Liver (tissue), 9 donors: ENCODE measurements around the gene PABPN1L. TPM values are rescaled to one million over a fixed set of nuclear protein-coding genes. Genes with fewer than 3 reads are reported as not detected.

Source experiments
- DNase-seq: peaks from one replicate; pipeline ENCODE4 v3.0.0-alpha.2; 2017; ENCODE audit warnings: low spot score
- H3K27ac ChIP-seq, 2 donors: one replicate each; pipeline ENCODE4 v1.7.0; 2013; ENCODE audit warnings: inconsistent platforms in 2 of 2, low read length in 2 of 2, control low read depth in 1 of 2, low read depth in 1 of 2, mild to moderate bottlenecking in 1 of 2
- H3K27me3 ChIP-seq, 4 donors: one replicate each; pipeline versions ENCODE4 v1.6.1 to v1.7.0; 2013; ENCODE audit warnings: low read length in 3 of 4, inconsistent platforms in 1 of 4, mild to moderate bottlenecking in 1 of 4, moderate library complexity in 1 of 4; ENCODE audit not compliant: control insufficient read depth in 4 of 4, insufficient read depth in 4 of 4
- H3K36me3 ChIP-seq, 4 donors: one replicate each; pipeline versions ENCODE4 v1.6.1 to v1.7.0; 2013; ENCODE audit warnings: low read length in 3 of 4, mild to moderate bottlenecking in 3 of 4, low read depth in 1 of 4, moderate library complexity in 1 of 4; ENCODE audit not compliant: control insufficient read depth in 4 of 4, insufficient read depth in 3 of 4
- H3K4me1 ChIP-seq, 4 donors: one replicate each; pipeline versions ENCODE4 v1.6.1 to v1.7.0; 2013; ENCODE audit warnings: low read length in 3 of 4, mild to moderate bottlenecking in 3 of 4, moderate library complexity in 1 of 4; ENCODE audit not compliant: control insufficient read depth in 4 of 4, insufficient read depth in 4 of 4
- H3K4me3 ChIP-seq, 3 donors: one replicate each; pipeline versions ENCODE4 v1.6.1 to v1.7.0; 2013; ENCODE audit warnings: low read length in 3 of 3, control low read depth in 1 of 3, low read depth in 1 of 3, mild to moderate bottlenecking in 1 of 3
- H3K9ac ChIP-seq, 2 donors: one replicate each; pipeline ENCODE4 v1.7.0; 2013; ENCODE audit warnings: low read length in 2 of 2, mild to moderate bottlenecking in 2 of 2, moderate library complexity in 2 of 2, control low read depth in 1 of 2, low read depth in 1 of 2
- H3K9me3 ChIP-seq, 4 donors: one replicate each; pipeline versions ENCODE4 v1.6.1 to v1.7.0; 2013; ENCODE audit warnings: low read length in 3 of 4; ENCODE audit not compliant: control insufficient read depth in 4 of 4
- EGR1 ChIP-seq, 2 donors: IDR thresholded peaks; 2 replicates each; pipeline ENCODE4 v1.6.1; 2016 to 2018; ENCODE audit warnings: antibody characterized with exemption in 2 of 2, low read depth in 2 of 2
- FOXA1 ChIP-seq: IDR thresholded peaks from 2 replicates; pipeline ENCODE4 v1.6.1; 2016; ENCODE audit warnings: antibody characterized with exemption
- FOXA2 ChIP-seq: IDR thresholded peaks from 2 replicates; pipeline ENCODE4 v1.6.1; 2016; ENCODE audit warnings: antibody characterized with exemption
- GABPA ChIP-seq, 2 donors: IDR thresholded peaks in 1 of 2; conservative IDR thresholded peaks in 1 of 2; 2 replicates each; pipeline ENCODE4 v1.6.1; 2016; ENCODE audit warnings: antibody characterized with exemption in 2 of 2, mild to moderate bottlenecking in 1 of 2, moderate library complexity in 1 of 2
- HNF4A ChIP-seq, 2 donors: conservative IDR thresholded peaks; 2 replicates each; pipeline ENCODE4 v1.6.1; 2016; ENCODE audit warnings: antibody characterized with exemption in 2 of 2, mild to moderate bottlenecking in 2 of 2
- HNF4G ChIP-seq: IDR thresholded peaks from 2 replicates; pipeline ENCODE4 v1.6.1; 2016; ENCODE audit warnings: antibody characterized with exemption
- JUND ChIP-seq, 2 donors: IDR thresholded peaks; 2 replicates each; pipeline ENCODE4 v1.6.1; 2016; ENCODE audit warnings: antibody characterized with exemption in 2 of 2
- NR2F2 ChIP-seq: IDR thresholded peaks from 2 replicates; pipeline ENCODE4 v1.6.1; 2016; ENCODE audit warnings: antibody characterized with exemption
- RAD21 ChIP-seq, 2 donors: IDR thresholded peaks; 2 replicates each; pipeline ENCODE4 v1.6.1; 2016; ENCODE audit warnings: antibody characterized with exemption in 2 of 2, mild to moderate bottlenecking in 2 of 2
- RXRA ChIP-seq, 2 donors: IDR thresholded peaks; 2 replicates each; pipeline ENCODE4 v1.6.1; 2017 to 2018; ENCODE audit warnings: antibody characterized with exemption in 2 of 2, mild to moderate bottlenecking in 1 of 2
- SP1 ChIP-seq: IDR thresholded peaks from 2 replicates; pipeline ENCODE4 v1.6.1; 2018; ENCODE audit warnings: antibody characterized with exemption, mild to moderate bottlenecking
- TAF1 ChIP-seq: conservative IDR thresholded peaks from 2 replicates; pipeline ENCODE4 v1.6.1; 2016; ENCODE audit warnings: antibody characterized with exemption, mild to moderate bottlenecking
- YY1 ChIP-seq: IDR thresholded peaks from 2 replicates; pipeline ENCODE4 v1.6.1; 2016; ENCODE audit warnings: antibody characterized with exemption, mild to moderate bottlenecking
- WGBS: extraction: QIAGEN DNeasy Blood & Tissue Kit; methylation state at CpG from one replicate; pipeline ENCODE4 v1.1.7; 2013; 5-methylcytosine and 5-hydroxymethylcytosine counted together
- polyA plus RNA-seq, 2 donors: library from polyadenylated mRNA; stranded (reverse) in 1 of 2; unstranded in 1 of 2; fragments of 200-250 nt in 1 of 2; fragments of >200 nt in 1 of 2; fragmentation: Nextera tagmentation in 1 of 2; extraction: Ambion mirVana in 1 of 2; gene quantifications; one replicate each; pipeline versions ENCODE4 v1.2.1 to v1.2.3, GENCODE V29; 2013 to 2015
- total RNA-seq, 2 donors: library from RNA; depleted of rRNA; stranded (reverse); fragments of >200 nt; gene quantifications; one replicate each; pipeline ENCODE4 v1.2.3, GENCODE V29; 2014
- TF ChIP-seq, protein P1 (sequence below): fragments of 150-350 bp; IDR thresholded peaks from 2 replicates; pipeline ENCODE4 v1.5.1; 2017; ENCODE audit warnings: improper control_type of control experiment, low read depth, low read length; ENCODE audit not compliant: missing input control
- TF ChIP-seq, protein P2 (sequence below): IDR thresholded peaks from 2 replicates; pipeline ENCODE4 v1.6.1; 2016; ENCODE audit warnings: antibody characterized with exemption
- TF ChIP-seq, protein P3 (sequence below): IDR thresholded peaks from 2 replicates; pipeline ENCODE4 v1.6.1; 2016; ENCODE audit warnings: antibody characterized with exemption, mild to moderate bottlenecking
- TF ChIP-seq, protein P4 (sequence below): IDR thresholded peaks from 2 replicates; pipeline ENCODE4 v1.6.1; 2016; ENCODE audit warnings: antibody characterized with exemption
- TF ChIP-seq, protein P5 (sequence below): IDR thresholded peaks from 2 replicates; pipeline ENCODE4 v1.6.1; 2016; ENCODE audit warnings: antibody characterized with exemption
- donor health status: healthy.
- donor health status: healthy.
- donor health status: healthy.
- donor health status: healthy.
- donor health status: healthy.

The PABPN1L gene
- total and polyA plus RNA-seq, 4 donors = 0.09 TPM; not detected in 3

DNA sequence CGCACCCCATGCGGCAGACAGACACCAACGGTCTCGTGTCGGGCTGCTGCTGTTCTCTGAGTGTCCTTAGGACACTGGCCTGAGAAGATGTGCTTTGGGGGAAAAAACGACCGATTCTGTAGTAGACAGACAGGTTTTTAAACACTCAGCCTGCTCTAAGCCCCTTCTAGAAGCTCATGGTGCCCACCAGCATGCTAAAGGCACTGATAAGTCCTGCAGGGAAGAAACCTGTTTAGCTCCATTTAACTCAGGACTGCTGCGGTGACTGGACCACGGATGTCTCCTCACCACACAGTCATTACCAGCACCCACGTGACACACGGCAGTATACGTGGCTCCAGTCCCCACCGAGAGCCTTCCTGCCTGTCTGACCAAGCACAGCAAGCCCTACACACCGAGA is 35.7 kb downstream of the PABPN1L start:
- Histone ChIP-seq H3K27me3 (no peaks in the 10 kb centered on the region), H3K9me3 (no peaks in the 10 kb centered on the region), H3K9ac (no peak overlapping the region), H3K4me3 (no peak overlapping the region), H3K27ac (no peak overlapping the region), H3K4me1 (no peaks in the 10 kb centered on the region), H3K36me3 (peaks cover 0 to 16% (median 5%) of the 10 kb centered on the region in 4 donors)
- TF ChIP-seq YY1 = no peak
- no peak for TF ChIP-seq RXRA (IDR thresholded peaks at IDR 0.05)
- no peak for TF ChIP-seq SP1
- no peak for TF ChIP-seq FOXA1
- TF ChIP-seq HNF4G = no peak
- no peak for TF ChIP-seq JUND (IDR thresholded peaks at IDR 0.05)
- TF ChIP-seq, protein P1, sequence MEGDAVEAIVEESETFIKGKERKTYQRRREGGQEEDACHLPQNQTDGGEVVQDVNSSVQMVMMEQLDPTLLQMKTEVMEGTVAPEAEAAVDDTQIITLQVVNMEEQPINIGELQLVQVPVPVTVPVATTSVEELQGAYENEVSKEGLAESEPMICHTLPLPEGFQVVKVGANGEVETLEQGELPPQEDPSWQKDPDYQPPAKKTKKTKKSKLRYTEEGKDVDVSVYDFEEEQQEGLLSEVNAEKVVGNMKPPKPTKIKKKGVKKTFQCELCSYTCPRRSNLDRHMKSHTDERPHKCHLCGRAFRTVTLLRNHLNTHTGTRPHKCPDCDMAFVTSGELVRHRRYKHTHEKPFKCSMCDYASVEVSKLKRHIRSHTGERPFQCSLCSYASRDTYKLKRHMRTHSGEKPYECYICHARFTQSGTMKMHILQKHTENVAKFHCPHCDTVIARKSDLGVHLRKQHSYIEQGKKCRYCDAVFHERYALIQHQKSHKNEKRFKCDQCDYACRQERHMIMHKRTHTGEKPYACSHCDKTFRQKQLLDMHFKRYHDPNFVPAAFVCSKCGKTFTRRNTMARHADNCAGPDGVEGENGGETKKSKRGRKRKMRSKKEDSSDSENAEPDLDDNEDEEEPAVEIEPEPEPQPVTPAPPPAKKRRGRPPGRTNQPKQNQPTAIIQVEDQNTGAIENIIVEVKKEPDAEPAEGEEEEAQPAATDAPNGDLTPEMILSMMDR = no peak
- TF ChIP-seq, protein P2, sequence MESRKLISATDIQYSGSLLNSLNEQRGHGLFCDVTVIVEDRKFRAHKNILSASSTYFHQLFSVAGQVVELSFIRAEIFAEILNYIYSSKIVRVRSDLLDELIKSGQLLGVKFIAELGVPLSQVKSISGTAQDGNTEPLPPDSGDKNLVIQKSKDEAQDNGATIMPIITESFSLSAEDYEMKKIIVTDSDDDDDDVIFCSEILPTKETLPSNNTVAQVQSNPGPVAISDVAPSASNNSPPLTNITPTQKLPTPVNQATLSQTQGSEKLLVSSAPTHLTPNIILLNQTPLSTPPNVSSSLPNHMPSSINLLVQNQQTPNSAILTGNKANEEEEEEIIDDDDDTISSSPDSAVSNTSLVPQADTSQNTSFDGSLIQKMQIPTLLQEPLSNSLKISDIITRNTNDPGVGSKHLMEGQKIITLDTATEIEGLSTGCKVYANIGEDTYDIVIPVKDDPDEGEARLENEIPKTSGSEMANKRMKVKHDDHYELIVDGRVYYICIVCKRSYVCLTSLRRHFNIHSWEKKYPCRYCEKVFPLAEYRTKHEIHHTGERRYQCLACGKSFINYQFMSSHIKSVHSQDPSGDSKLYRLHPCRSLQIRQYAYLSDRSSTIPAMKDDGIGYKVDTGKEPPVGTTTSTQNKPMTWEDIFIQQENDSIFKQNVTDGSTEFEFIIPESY = no peak
- no peak for TF ChIP-seq HNF4A (conservative IDR thresholded peaks at IDR 0.05)
- TF ChIP-seq FOXA2 = no peak
- no peak for TF ChIP-seq EGR1 (IDR thresholded peaks at IDR 0.05; ENCODE audit: low read depth in 2 of 2)
- TF ChIP-seq RAD21 (IDR thresholded peaks at IDR 0.05) = no peak
- TF ChIP-seq TAF1 = no peak
- TF ChIP-seq, protein P3, sequence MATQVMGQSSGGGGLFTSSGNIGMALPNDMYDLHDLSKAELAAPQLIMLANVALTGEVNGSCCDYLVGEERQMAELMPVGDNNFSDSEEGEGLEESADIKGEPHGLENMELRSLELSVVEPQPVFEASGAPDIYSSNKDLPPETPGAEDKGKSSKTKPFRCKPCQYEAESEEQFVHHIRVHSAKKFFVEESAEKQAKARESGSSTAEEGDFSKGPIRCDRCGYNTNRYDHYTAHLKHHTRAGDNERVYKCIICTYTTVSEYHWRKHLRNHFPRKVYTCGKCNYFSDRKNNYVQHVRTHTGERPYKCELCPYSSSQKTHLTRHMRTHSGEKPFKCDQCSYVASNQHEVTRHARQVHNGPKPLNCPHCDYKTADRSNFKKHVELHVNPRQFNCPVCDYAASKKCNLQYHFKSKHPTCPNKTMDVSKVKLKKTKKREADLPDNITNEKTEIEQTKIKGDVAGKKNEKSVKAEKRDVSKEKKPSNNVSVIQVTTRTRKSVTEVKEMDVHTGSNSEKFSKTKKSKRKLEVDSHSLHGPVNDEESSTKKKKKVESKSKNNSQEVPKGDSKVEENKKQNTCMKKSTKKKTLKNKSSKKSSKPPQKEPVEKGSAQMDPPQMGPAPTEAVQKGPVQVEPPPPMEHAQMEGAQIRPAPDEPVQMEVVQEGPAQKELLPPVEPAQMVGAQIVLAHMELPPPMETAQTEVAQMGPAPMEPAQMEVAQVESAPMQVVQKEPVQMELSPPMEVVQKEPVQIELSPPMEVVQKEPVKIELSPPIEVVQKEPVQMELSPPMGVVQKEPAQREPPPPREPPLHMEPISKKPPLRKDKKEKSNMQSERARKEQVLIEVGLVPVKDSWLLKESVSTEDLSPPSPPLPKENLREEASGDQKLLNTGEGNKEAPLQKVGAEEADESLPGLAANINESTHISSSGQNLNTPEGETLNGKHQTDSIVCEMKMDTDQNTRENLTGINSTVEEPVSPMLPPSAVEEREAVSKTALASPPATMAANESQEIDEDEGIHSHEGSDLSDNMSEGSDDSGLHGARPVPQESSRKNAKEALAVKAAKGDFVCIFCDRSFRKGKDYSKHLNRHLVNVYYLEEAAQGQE = no peak
- TF ChIP-seq NR2F2 = no peak
- no peak for TF ChIP-seq GABPA (IDR thresholded peaks at IDR 0.05 in 1 of 2, conservative IDR thresholded peaks at IDR 0.05 in 1 of 2)
- TF ChIP-seq, protein P4, sequence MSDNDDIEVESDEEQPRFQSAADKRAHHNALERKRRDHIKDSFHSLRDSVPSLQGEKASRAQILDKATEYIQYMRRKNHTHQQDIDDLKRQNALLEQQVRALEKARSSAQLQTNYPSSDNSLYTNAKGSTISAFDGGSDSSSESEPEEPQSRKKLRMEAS = no peak
- TF ChIP-seq, protein P5, sequence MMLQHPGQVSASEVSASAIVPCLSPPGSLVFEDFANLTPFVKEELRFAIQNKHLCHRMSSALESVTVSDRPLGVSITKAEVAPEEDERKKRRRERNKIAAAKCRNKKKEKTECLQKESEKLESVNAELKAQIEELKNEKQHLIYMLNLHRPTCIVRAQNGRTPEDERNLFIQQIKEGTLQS = no peak
- WGBS = 90% methylated on average over 14 of the region's 14 CpGs
- no peak for DNase-seq
